ENCODE data around the gene DOLK.

GRCh38 chr9:128913048-128913900 is 34.1 kb downstream of the DOLK start:
- TF ChIP-seq ATF1 (CRISPR knock-in tag; IDR thresholded peaks at IDR 0.05) (no peak), SP1 (CRISPR knock-in tag; conservative IDR thresholded peaks at IDR 0.05) (no peak), USF2 (CRISPR knock-in tag; IDR thresholded peaks at IDR 0.05) (no peak), CTCF (IDR thresholded peaks at IDR 0.05) (no peak), SMAD3 (CRISPR knock-in tag; IDR thresholded peaks at IDR 0.05; ENCODE audit: borderline replicate concordance) (no peak), KAT7 (CRISPR knock-in tag; IDR thresholded peaks at IDR 0.05; ENCODE audit: borderline replicate concordance) (no peak), USF1 (CRISPR knock-in tag; IDR thresholded peaks at IDR 0.05) (no peak), CDX4 (CRISPR knock-in tag; IDR thresholded peaks at IDR 0.05; ENCODE audit: borderline replicate concordance) (no peak), CREM (CRISPR knock-in tag; IDR thresholded peaks at IDR 0.05) (no peak), E2F4 (CRISPR knock-in tag; IDR thresholded peaks at IDR 0.05; ENCODE audit: borderline replicate concordance, low read depth) (no peak), IRF1 (CRISPR knock-in tag; IDR thresholded peaks at IDR 0.05) (no peak), JUN (CRISPR knock-in tag; IDR thresholded peaks at IDR 0.05) (no peak)
